Measurements from ENCODE around the gene USP13.

GRCh38 chr3:179745079-179745478 is 92.2 kb downstream of the USP13 start:
- no peak for TF ChIP-seq POLR2A (IDR thresholded peaks at IDR 0.05; ENCODE audit: low read length)
- no peak for TF ChIP-seq GATA1 (IDR thresholded peaks at IDR 0.05; ENCODE audit: low read depth, low read length)

All from erythroblast (primary cell).